Mesenteric fat pad (tissue), 1 donor: Measurements from ENCODE around the gene SETD9. TPM values are rescaled to one million over a fixed set of nuclear protein-coding genes. Genes with fewer than 3 reads are reported as not detected.

Experiments used
- DNase-seq: peaks from one replicate; pipeline ENCODE4 v3.0.0-alpha.2; 2020; ENCODE audit warnings: low spot score
- long read RNA-seq: library from polyadenylated mRNA; unstranded; transcript quantifications from one replicate; pipeline ENCODE4 v2.0.0, GENCODE V29; 2020
- total RNA-seq: library from RNA; stranded (reverse); fragmentation: NEBNext Ultra II Directional; extraction: Animal tissue kit (Norgen Biotek cat#: 25700); gene quantifications from one replicate; pipeline ENCODE4 v1.2.1, GENCODE V29; 2021
- donor health status: DM: yes; HTN: yes; CAD: no.

SETD9 gene, protein sequence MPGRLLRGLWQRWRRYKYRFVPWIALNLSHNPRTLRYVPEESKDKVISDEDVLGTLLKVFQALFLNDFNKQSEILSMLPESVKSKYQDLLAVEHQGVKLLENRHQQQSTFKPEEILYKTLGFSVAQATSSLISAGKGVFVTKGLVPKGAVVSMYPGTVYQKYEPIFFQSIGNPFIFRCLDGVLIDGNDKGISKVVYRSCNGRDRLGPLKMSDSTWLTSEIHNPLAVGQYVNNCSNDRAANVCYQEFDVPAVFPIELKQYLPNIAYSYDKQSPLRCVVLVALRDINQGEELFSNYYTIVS
- 11.9 TPM for total RNA-seq
- long read RNA-seq, transcript SETD9-201 (6 exons, 1,619 nt), result major isoform, 20 of 27 reads
- long read RNA-seq, partial matches to known transcripts, result 0 of 27 reads
- long read RNA-seq, other reads (novel, unspliced or antisense), result 5 of 27 reads

GRCh38 chr5:56909294-56910209 is at the start of gene SETD9:
Gene SETD9 (plus strand): TSS chr5:56909596. CDS start chr5:56909646, 50 bp downstream.
- DNase-seq, result peak; percentile 99

DNA sequence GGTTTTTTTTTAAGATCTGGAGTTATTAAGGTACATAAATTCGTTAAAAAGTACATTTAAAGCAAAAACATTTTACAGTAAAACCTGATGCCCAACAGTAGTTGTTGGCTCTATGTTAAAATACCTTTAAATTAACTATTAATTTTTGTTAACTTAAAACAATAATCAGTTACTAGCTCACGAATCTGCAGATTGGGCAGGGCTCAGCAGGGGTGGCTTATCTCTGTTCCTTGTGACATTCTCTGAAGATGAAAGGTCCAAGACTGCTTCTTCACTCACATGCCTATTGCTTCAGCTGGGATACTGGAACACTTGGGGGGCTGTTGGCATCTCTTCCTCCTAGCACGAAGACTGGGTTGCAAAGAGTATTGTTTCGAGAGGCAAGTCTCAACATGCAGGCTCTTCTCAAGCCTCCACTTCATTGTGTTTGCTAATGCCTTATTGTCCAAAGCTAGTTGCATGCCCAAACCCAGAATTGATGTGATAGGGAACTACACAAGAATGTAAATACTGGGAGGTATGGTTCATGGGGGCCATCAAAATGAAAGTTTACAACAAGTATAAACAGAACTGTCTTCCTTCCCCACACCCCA is 47.4 kb upstream of the SETD9 start:
- DNase-seq, result no peak

DNA sequence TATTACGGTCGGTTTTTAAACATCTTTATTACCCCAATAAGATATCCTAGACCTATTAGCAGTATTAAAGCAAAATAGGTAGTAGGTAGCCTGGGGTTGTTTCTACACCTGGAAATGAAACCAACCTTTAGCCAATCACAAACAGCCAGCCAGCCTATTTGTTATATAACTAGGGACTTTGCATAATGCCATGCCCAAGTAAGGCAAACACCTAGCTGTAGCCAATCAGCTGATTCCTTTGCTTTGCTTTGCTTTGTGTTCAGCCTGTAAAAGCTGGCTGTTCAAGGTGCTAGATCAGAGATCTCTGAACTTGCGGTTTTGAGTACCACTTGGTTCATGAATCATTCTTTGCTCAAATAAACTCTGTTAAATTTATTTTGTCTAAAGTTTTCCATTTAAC is 46.5 kb upstream of the SETD9 start:
- DNase-seq, result no peak

- DNase-seq, result no peak
Observed at GRCh38 chr5:56871777-56872176, 37.6 kb upstream of the SETD9 start.

DNA sequence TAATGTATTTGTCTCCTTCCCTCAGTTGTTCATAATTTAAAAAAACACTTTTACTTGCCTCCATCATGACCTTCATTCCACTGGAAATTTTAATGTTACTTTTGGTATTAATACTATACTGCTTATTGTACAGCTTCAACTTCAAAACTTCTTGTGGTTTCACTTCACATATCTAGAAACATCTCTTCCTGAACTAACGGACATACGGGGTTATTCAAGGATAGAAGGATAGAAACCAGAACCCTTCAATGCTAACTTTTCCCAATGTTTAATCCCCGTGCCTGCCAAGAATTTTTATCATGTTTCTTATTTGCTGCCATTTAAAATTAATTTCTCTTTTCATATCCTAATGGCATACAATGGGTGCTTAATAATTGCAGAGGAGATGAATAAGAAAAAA is 36.3 kb upstream of the SETD9 start:
- no peak for DNase-seq

DNA sequence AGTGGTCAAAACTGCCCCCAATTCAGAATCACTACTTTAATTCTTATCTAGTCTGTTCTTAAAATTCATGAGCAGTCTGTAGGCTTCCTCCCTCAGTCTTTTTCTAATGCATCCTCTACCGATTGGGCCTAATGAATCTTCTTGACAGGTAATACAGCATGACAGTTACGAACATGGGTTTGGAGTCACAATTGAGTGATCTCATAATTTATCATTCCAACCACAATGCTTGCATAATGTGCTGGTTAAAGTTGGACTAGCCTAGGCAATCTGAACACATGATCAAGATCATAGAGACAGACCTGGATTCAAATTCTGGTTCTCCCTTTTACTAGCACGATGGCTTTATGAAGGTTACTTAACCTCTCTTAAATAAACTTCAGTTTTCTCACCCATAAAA is 33.1 kb upstream of the SETD9 start:
- no peak for DNase-seq

DNA sequence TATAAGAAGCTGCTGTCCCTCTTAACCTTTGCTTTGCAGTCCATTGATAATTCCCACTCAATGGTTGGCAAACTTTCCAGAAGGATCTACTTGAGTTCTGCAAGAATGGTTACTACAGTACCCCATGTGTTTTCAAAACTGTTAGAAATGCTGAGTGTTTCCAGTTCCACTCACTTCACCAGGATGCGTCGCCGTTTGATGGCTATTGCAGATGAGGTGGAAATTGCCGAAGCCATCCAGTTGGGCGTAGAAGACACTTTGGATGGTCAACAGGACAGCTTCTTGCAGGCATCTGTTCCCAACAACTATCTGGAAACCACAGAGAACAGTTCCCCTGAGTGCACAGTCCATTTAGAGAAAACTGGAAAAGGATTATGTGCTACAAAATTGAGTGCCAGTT is 27.8 kb upstream of the SETD9 start:
- no peak for DNase-seq

GRCh38 chr5:56893251-56893951 is 16.0 kb upstream of the SETD9 start:
- DNase-seq, result no peak

- no peak for DNase-seq
Observed at GRCh38 chr5:56896763-56897162, 12.6 kb upstream of the SETD9 start.

DNA sequence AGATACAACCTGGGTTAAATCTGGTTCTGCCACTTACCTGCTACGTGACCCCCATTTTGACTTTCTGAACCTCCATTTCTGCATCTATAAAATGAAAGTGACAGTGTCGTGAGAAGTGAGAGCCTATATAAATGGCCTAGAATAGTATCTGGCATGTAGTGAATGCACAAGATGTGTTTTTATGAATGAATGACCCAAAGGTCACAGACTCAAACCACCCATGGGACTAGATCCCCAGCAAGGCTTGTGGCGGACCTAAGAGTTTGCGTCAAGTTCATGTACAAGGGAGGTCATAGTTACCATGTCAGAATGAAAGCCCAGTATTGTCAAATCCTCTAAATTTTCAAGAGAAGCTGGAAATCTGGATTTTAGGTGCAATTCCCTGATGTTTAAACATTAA is 11.2 kb upstream of the SETD9 start:
- no peak for DNase-seq

GRCh38 chr5:56900395-56900794 is 9.0 kb upstream of the SETD9 start:
- DNase-seq, result no peak

DNA sequence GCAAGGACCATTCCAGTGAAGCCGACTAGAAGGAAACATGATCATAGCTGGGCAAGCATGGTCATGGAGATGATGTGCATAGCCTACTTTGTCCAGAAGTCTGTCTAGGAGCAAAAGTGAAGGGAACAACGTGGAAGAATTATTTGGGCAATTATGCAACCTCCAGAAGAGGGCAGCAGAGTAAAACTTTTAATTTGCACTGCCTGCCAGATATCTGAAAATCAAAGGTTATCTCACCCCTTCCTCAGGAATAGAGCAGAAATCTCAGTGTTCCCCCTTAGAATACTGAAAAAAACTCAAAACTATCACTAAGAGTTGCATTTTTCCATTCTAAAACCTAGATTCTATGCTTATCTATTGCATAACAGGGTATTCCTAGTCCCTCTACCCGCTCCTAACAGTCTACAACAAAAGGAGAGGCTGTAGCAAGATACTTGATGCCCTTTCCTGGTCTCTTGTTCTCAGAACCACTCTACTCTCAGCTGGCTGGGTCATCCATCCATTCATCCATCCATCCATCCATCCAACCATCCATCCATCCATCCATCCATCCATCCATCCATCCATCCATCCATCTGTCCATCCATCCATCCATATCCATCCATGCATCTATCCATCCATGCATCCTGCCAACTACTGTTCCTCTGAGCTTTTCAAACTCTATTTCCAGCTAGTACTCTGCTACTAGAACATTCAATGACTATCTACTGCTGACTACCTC is 8.4 kb upstream of the SETD9 start:
- DNase-seq, result no peak

DNA sequence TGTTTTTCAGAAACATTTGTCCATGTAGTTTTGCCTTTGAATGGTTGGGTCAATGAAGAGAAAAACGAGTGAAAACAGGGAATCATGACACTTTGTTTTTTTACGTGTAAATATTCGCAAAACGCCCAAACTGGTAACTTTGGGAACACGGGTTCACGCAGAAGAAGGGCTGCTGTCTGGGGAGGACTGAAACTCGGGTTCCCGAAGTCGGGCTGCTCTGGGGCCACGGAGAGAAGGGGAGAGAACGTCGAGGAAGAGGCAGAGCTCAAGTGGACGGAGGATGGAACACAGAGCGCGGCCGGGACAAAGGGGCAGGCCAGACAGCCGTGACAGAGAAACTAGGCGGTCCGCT is 478 bp upstream of the SETD9 start:
- no peak for DNase-seq

DNA sequence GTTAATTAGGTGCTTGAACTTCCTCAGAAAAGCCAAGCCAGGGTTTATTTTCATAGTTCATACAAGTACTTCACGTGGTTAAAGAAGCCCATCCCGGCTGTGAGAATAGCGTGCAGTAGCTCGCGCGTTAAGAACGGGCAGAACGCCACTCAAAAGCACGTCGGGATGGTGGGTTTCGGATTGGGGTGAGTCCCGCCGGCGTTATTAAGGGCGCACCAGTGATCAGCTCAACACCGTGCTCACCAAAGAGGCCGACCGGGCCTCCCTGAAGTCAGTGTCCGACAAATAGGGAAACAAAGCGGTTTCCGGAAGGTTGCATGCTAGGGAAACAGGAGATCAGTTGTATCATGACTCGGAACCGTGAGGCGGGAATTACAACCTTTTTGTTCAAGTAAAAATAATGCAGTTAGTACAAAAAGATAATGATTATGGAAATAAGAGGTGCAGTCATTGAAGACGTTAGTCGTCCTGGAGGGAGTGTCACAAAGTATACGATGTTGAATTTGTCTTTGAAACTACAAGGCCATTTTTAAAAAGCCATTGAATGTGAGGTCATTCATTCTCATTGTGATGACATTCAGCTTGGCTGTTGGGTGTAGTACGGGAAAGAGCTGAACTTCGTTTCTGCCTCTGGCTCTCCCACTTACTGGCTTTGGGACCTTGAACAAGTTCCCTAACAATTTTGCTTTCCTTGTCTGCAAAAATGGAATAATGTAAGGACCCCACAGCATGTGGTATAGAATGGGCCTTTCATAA is 992 bp downstream of the SETD9 start:
- no peak for DNase-seq

- DNase-seq, result no peak
Observed at GRCh38 chr5:56913766-56914165, 4.4 kb downstream of the SETD9 start.

GRCh38 chr5:56914678-56915077 is 5.3 kb downstream of the SETD9 start:
- no peak for DNase-seq

DNA sequence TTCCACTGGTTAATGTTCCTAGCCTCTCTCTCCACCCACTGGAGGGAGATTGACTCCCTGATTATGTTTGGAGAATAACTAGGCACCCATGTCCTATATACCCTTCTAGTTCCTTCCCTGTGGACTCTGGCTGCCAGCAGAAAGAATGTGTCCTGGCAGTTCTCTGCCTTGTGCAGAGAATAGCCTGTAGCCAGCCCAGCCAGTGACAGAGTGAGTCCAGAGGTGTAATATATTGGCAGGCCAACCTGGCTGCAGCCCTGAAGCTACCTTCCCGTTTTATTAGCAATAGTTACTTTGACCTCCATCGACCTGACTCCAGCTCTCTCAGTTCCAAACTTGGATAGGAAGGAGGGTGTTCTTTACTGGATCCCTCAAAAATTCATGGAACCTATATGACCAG is 8.1 kb downstream of the SETD9 start:
- no peak for DNase-seq

- no peak for DNase-seq
Observed at GRCh38 chr5:56918054-56918453, 8.7 kb downstream of the SETD9 start.

GRCh38 chr5:56919942-56920662 is 10.7 kb downstream of the SETD9 start:
- no peak for DNase-seq
